Uterus (tissue), 2 donors: ENCODE data around the gene BAK1.

Experiments used
- CTCF ChIP-seq, 4 experiments: fragments of 200-600 bp in 2 of 4; fragments of 450-650 bp in 2 of 4; sonication (generic) in 2 of 4; IDR thresholded peaks; one replicate each; pipeline ENCODE4 v1.5.1; 2016 to 2019; ENCODE audit warnings: antibody characterized with exemption in 4 of 4, mild to moderate bottlenecking in 2 of 4, moderate library complexity in 1 of 4
- POLR2A ChIP-seq, 2 donors: fragments of 450-650 bp; IDR thresholded peaks; one replicate each; pipeline ENCODE4 v1.6.1; 2016; ENCODE audit warnings: antibody characterized with exemption in 2 of 2, mild to moderate bottlenecking in 1 of 2, moderate library complexity in 1 of 2

- TF ChIP-seq CTCF (IDR thresholded peaks at IDR 0.05) (no peak), POLR2A (IDR thresholded peaks at IDR 0.05) (no peak)
Observed at GRCh38 chr6:33609019-33609418, 28.9 kb upstream of the BAK1 start.
